Measurements from ENCODE around the gene DEFB132.

DNA sequence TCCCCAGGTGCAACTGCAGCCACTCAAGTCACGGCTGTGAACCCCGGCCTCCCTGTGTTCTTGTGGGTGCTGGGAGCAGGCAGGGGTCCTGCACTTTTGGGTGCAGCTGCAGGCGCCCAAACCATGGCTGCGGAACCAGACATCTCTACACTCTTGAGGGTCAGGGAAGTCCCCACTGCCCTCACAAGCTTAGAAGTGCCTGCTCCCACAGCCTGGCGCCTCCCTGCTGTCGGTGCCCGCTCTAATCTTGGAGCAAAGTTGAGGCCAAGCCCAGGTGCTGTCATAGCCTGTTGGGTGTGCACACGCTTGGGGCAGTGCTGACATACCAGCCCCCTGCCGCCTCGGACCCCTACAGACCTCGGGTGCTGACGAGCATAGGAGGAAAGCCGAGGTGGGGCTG is 6.2 kb downstream of the DEFB132 start:
- TF ChIP-seq, protein P1, sequence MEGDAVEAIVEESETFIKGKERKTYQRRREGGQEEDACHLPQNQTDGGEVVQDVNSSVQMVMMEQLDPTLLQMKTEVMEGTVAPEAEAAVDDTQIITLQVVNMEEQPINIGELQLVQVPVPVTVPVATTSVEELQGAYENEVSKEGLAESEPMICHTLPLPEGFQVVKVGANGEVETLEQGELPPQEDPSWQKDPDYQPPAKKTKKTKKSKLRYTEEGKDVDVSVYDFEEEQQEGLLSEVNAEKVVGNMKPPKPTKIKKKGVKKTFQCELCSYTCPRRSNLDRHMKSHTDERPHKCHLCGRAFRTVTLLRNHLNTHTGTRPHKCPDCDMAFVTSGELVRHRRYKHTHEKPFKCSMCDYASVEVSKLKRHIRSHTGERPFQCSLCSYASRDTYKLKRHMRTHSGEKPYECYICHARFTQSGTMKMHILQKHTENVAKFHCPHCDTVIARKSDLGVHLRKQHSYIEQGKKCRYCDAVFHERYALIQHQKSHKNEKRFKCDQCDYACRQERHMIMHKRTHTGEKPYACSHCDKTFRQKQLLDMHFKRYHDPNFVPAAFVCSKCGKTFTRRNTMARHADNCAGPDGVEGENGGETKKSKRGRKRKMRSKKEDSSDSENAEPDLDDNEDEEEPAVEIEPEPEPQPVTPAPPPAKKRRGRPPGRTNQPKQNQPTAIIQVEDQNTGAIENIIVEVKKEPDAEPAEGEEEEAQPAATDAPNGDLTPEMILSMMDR (IDR thresholded peaks at IDR 0.05; ENCODE audit: low read length): no peak
- TF ChIP-seq EZH2 (optimal IDR thresholded peaks at IDR 0.05; ENCODE audit: low read depth, low read length): no peak
